Urinary bladder (tissue), 4 donors: ENCODE data around the gene POU6F1. TPM values are rescaled to one million over a fixed set of nuclear protein-coding genes. Genes with fewer than 3 reads are reported as not detected.
A peak's percentile ranks its signal among the peaks of the same experiment; 100 is the strongest.

Source experiments
- DNase-seq: peaks from one replicate; pipeline ENCODE4 v3.0.0-alpha.2; 2015; ENCODE audit errors: extremely low spot score
- H3K27ac ChIP-seq: one replicate; pipeline ENCODE4 v1.5.1; 2013; ENCODE audit warnings: low read depth, mild to moderate bottlenecking, moderate library complexity
- H3K36me3 ChIP-seq: one replicate; pipeline ENCODE4 v1.6.1; 2013; ENCODE audit warnings: mild to moderate bottlenecking, moderate library complexity; ENCODE audit not compliant: insufficient read depth
- H3K4me1 ChIP-seq: one replicate; pipeline ENCODE4 v1.6.1; 2013; ENCODE audit warnings: mild to moderate bottlenecking, moderate library complexity; ENCODE audit not compliant: insufficient read depth
- H3K4me3 ChIP-seq: one replicate; pipeline ENCODE4 v1.5.1; 2013; ENCODE audit warnings: low read depth, low read length
- WGBS: extraction: QIAGEN DNeasy Blood & Tissue Kit; methylation state at CpG from one replicate; pipeline ENCODE4 v1.1.7; 2013; 5-methylcytosine and 5-hydroxymethylcytosine counted together
- polyA plus RNA-seq: library from polyadenylated mRNA; stranded (reverse); fragments of 200-250 nt; gene quantifications from one replicate; pipeline ENCODE4 v1.2.3, GENCODE V29; 2013
- total RNA-seq: library from RNA; depleted of rRNA; stranded (reverse); fragments of >200 nt; gene quantifications from one replicate; pipeline ENCODE4 v1.2.3, GENCODE V29; 2014
- donor health status: healthy with polysubstance abuse.
- donor health status: healthy.

The POU6F1 gene
- total and polyA plus RNA-seq, 2 donors = 4.3 to 10.6 TPM

- Histone ChIP-seq H3K36me3 (no peaks in the 10 kb centered on the region), H3K4me3 (no peak overlapping the region), H3K27ac (no peak overlapping the region), H3K4me1 (no peaks in the 10 kb centered on the region)
- DNase-seq = no peak
- WGBS = 78% methylated on average over 5 of the region's 5 CpGs
These were observed 1.5 kb upstream of the POU6F1 start for GRCh38 chr12:51219322-51219721.

- Histone ChIP-seq H3K27ac (peak overlapping the region; percentile 57), H3K4me1 (no peaks in the 10 kb centered on the region), H3K4me3 (peak overlapping the region; percentile 97), H3K36me3 (no peaks in the 10 kb centered on the region)
- DNase-seq = no peak
- WGBS = 49% methylated on average over 10 of the region's 10 CpGs
These were observed 822 bp upstream of the POU6F1 start for GRCh38 chr12:51218607-51219161.

GRCh38 chr12:51217133-51217967 lies 512 bp downstream of the POU6F1 start:
- H3K36me3 ChIP-seq = no peaks in the 10 kb centered on the region
- peak overlapping the region; percentile 91 for H3K27ac ChIP-seq
- no peak for DNase-seq
- WGBS = 1% methylated on average over 81 of the region's 81 CpGs
- peak overlapping the region; percentile 97 for H3K4me3 ChIP-seq
- H3K4me1 ChIP-seq = no peaks in the 10 kb centered on the region

GRCh38 chr12:51216642-51217041 lies 1.2 kb downstream of the POU6F1 start:
- no peaks in the 10 kb centered on the region for H3K36me3 ChIP-seq
- no peak overlapping the region for H3K27ac ChIP-seq
- WGBS = 35% methylated on average over 7 of the region's 7 CpGs
- no peaks in the 10 kb centered on the region for H3K4me1 ChIP-seq
- no peak for DNase-seq
- peak overlapping the region; percentile 97 for H3K4me3 ChIP-seq

- H3K4me1 ChIP-seq = no peaks in the 10 kb centered on the region
- H3K36me3 ChIP-seq = no peaks in the 10 kb centered on the region
- DNase-seq = no peak
- WGBS = 89% methylated on average over 5 of the region's 5 CpGs
- no peak overlapping the region for H3K4me3 ChIP-seq
- no peak overlapping the region for H3K27ac ChIP-seq
These were observed 3.0 kb downstream of the POU6F1 start for GRCh38 chr12:51214895-51215294.

- 70% methylated on average over 2 of the region's 2 CpGs for WGBS
These were observed 7.0 kb downstream of the POU6F1 start for GRCh38 chr12:51210690-51211395.

GRCh38 chr12:51209259-51209658 lies 8.6 kb downstream of the POU6F1 start:
- over 99% methylated on average over 2 of the region's 2 CpGs for WGBS
- Histone ChIP-seq H3K27ac (no peak overlapping the region), H3K4me3 (no peak overlapping the region), H3K36me3 (no peaks in the 10 kb centered on the region), H3K4me1 (no peaks in the 10 kb centered on the region)
- DNase-seq = no peak

More at GRCh38 chr12:51210690-51211395, 7.0 kb downstream of the POU6F1 start:
- Histone ChIP-seq H3K36me3 (no peaks in the 10 kb centered on the region), H3K4me3 (no peak overlapping the region), H3K27ac (no peak overlapping the region), H3K4me1 (no peaks in the 10 kb centered on the region)
- no peak for DNase-seq

- Histone ChIP-seq H3K4me1 (no peaks in the 10 kb centered on the region), H3K27ac (no peak overlapping the region), H3K36me3 (no peaks in the 10 kb centered on the region), H3K4me3 (no peak overlapping the region)
- DNase-seq = no peak
- 85% methylated on average over 7 of the region's 7 CpGs for WGBS
These were observed 9.7 kb downstream of the POU6F1 start for GRCh38 chr12:51208016-51208660.

GRCh38 chr12:51205350-51205749 lies 12.5 kb downstream of the POU6F1 start:
- Histone ChIP-seq H3K4me3 (no peak overlapping the region), H3K36me3 (no peaks in the 10 kb centered on the region), H3K4me1 (no peaks in the 10 kb centered on the region), H3K27ac (no peak overlapping the region)
- 96% methylated on average over 6 of the region's 6 CpGs for WGBS
- DNase-seq = no peak

GRCh38 chr12:51202718-51203117 lies 15.1 kb downstream of the POU6F1 start:
- Histone ChIP-seq H3K4me3 (no peak overlapping the region), H3K4me1 (no peaks in the 10 kb centered on the region), H3K36me3 (no peaks in the 10 kb centered on the region), H3K27ac (no peak overlapping the region)
- 95% methylated on average over 5 of the region's 5 CpGs for WGBS
- no peak for DNase-seq

GRCh38 chr12:51200806-51201205 lies 17.1 kb downstream of the POU6F1 start:
- 92% methylated on average over 9 of the region's 9 CpGs for WGBS
- Histone ChIP-seq H3K4me1 (no peaks in the 10 kb centered on the region), H3K36me3 (no peaks in the 10 kb centered on the region), H3K4me3 (no peak overlapping the region), H3K27ac (no peak overlapping the region)
- DNase-seq = no peak

- no peak for DNase-seq
- Histone ChIP-seq H3K4me1 (no peaks in the 10 kb centered on the region), H3K4me3 (no peak overlapping the region), H3K27ac (no peak overlapping the region), H3K36me3 (no peaks in the 10 kb centered on the region)
- WGBS = 88% methylated on average over 7 of the region's 7 CpGs
These were observed 17.7 kb downstream of the POU6F1 start for GRCh38 chr12:51200156-51200555.

GRCh38 chr12:51199366-51199945 lies 18.4 kb downstream of the POU6F1 start:
- no peak for DNase-seq

More at GRCh38 chr12:51199366-51199945, 18.4 kb downstream of the POU6F1 start:
- 91% methylated on average over 10 of the region's 10 CpGs for WGBS
- H3K4me1 ChIP-seq = no peaks in the 10 kb centered on the region
- H3K4me3 ChIP-seq = no peak overlapping the region
- H3K36me3 ChIP-seq = no peaks in the 10 kb centered on the region
- no peak overlapping the region for H3K27ac ChIP-seq
